Measurements from ENCODE around the gene TMC5.
A peak's percentile ranks its signal among the peaks of the same experiment; 100 is the strongest.

TMC5 gene

GRCh38 chr16:19513377-19514053 lies 95.8 kb downstream of the TMC5 start:
- DNase-seq (ENCODE audit: low read depth) = no peak
- H3K4me3 ChIP-seq (ENCODE audit: control insufficient read depth, low read depth, low read length) = no peak overlapping the region
- TF ChIP-seq, protein P1, sequence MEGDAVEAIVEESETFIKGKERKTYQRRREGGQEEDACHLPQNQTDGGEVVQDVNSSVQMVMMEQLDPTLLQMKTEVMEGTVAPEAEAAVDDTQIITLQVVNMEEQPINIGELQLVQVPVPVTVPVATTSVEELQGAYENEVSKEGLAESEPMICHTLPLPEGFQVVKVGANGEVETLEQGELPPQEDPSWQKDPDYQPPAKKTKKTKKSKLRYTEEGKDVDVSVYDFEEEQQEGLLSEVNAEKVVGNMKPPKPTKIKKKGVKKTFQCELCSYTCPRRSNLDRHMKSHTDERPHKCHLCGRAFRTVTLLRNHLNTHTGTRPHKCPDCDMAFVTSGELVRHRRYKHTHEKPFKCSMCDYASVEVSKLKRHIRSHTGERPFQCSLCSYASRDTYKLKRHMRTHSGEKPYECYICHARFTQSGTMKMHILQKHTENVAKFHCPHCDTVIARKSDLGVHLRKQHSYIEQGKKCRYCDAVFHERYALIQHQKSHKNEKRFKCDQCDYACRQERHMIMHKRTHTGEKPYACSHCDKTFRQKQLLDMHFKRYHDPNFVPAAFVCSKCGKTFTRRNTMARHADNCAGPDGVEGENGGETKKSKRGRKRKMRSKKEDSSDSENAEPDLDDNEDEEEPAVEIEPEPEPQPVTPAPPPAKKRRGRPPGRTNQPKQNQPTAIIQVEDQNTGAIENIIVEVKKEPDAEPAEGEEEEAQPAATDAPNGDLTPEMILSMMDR (IDR thresholded peaks at IDR 0.05; ENCODE audit: control insufficient read depth, insufficient read depth, low read depth, low read length, missing control alignments) = no peak

- TF ChIP-seq, protein P1 (IDR thresholded peaks at IDR 0.05; ENCODE audit: control insufficient read depth, insufficient read depth, low read depth, low read length, missing control alignments) = no peak
- no peak for DNase-seq (ENCODE audit: low read depth)
- no peak overlapping the region for H3K4me3 ChIP-seq (ENCODE audit: control insufficient read depth, low read depth, low read length)
These were observed 98.1 kb downstream of the TMC5 start for GRCh38 chr16:19515757-19516156.

- H3K4me3 ChIP-seq (ENCODE audit: control insufficient read depth, low read depth, low read length) = no peak overlapping the region
- DNase-seq (ENCODE audit: low read depth) = no peak
- TF ChIP-seq, protein P1 (IDR thresholded peaks at IDR 0.05; ENCODE audit: control insufficient read depth, insufficient read depth, low read depth, low read length, missing control alignments) = no peak
These were observed 99.9 kb downstream of the TMC5 start for GRCh38 chr16:19517424-19518089.

- H3K4me3 ChIP-seq (ENCODE audit: control insufficient read depth, low read depth, low read length) = no peak overlapping the region
- DNase-seq (ENCODE audit: low read depth) = no peak
- TF ChIP-seq, protein P1 (IDR thresholded peaks at IDR 0.05; ENCODE audit: control insufficient read depth, insufficient read depth, low read depth, low read length, missing control alignments) = no peak
These were observed 100.7 kb downstream of the TMC5 start for GRCh38 chr16:19518388-19518787.

- no peak for DNase-seq (ENCODE audit: low read depth)
- TF ChIP-seq, protein P1 (IDR thresholded peaks at IDR 0.05; ENCODE audit: control insufficient read depth, insufficient read depth, low read depth, low read length, missing control alignments) = no peak
- H3K4me3 ChIP-seq (ENCODE audit: control insufficient read depth, low read depth, low read length) = peak overlapping the region; percentile 86
These were observed 103.2 kb downstream of the TMC5 start for GRCh38 chr16:19520861-19521331.

DNA sequence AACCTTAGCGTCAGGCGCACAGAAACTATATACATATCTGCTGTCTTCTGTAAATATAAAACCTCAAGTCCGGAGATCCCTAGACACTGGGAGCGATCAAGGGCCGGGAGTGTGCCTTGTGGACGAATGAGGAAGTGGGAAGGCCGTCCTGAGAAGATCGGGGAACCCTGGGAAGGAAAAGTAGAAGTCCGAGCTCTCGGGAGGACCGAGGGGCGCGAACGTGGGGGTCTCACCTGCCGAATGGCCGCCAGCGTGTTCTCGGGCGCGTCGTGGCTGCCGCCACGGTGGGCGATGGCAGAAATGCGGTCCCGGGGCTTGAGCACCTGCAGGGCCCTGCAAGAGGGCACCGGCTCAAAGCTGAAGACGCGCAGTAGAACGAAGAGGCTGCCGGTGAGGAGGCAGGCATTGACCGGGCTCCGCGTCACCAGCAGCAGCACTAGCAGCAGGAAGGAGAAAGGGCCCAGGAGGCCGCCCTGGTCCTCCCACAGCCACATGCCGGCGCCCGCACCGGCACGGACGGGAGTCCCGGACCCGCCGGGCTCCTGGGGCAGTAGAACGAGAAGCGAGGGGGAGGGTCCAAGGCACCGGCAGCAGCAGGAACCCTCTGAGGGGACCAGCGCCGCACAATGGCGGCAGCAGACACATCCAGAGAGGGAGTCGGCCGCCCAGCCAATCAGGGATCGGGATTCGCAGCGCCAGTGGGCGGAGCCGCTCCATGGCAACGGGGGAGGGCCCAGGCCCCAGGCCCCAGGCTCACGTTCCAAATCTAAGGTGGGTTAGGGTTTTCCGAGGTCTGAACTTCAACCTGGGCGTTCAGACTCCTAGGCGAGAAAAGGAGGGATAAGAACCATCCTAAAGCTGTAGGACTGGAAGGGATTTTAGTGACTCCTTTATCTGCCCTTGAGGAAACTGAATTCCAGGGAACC lies 104.1 kb downstream of the TMC5 start, which contains the start of gene GDE1:
Gene GDE1, minus strand, starts transcription at position 628 of the 926 bp plus-strand sequence. Its CDS starts 134 bp downstream, at position 494.
- DNase-seq (ENCODE audit: low read depth) = peak; percentile 46
- TF ChIP-seq, protein P1 (IDR thresholded peaks at IDR 0.05; ENCODE audit: control insufficient read depth, insufficient read depth, low read depth, low read length, missing control alignments) = peak; percentile 32
- H3K4me3 ChIP-seq (ENCODE audit: control insufficient read depth, low read depth, low read length) = peak within 1 kb of the TSS; percentile 86
